Endothelial cell of umbilical vein (primary cell): ENCODE data around the gene KCTD18. TPM values are rescaled to one million over a fixed set of nuclear protein-coding genes. Genes with fewer than 3 reads are reported as not detected.

Source experiments
- BruUV-seq: library from RNA; stranded (reverse); fragments of 400-500 nt; replicated peaks from 2 replicates; lab custom pipeline; 2021; lab: Mats Ljungman, UMichigan
- CTCF ChIA-PET: fragments of 300-600, 350-600 bp; sonication (Branson Sonifier 250); formaldehyde crosslinking; loops from one replicate; lab custom pipeline; 2021; ENCODE audit warnings: antibody characterized with exemption, inconsistent platforms; lab: Charles Lee
- POLR2A ChIA-PET: fragments of 300-600, 350-600 bp; sonication (Branson Sonifier 250); formaldehyde crosslinking; loops from one replicate; lab custom pipeline; 2021; ENCODE audit warnings: antibody characterized with exemption, inconsistent platforms; lab: Charles Lee
- DNase-seq: peaks from one replicate; pipeline ENCODE4 v3.0.0-alpha.2; 2011; ENCODE audit warnings: low read depth, low spot score
- FAIRE-seq: peaks from 2 replicates; lab custom pipeline; 2011; peaks lifted over from hg19 to GRCh38; lab: Jason Lieb, UNC
- H2AFZ ChIP-seq: 2 replicates; pipeline ENCODE4 v1.6.0; 2012; ENCODE audit warnings: low read depth, low read length, control low read depth, inconsistent platforms
- H3K27ac ChIP-seq: 2 replicates; pipeline ENCODE4 v1.5.1; 2011; ENCODE audit warnings: low read depth, mild to moderate bottlenecking, control low read depth, low read length, moderate library complexity; ENCODE audit not compliant: insufficient read depth
- H3K27me3 ChIP-seq, 2 experiments: 2 replicates each; pipeline versions ENCODE4 v1.6.0 to v1.6.1; 2011; ENCODE audit warnings: low read length in 2 of 2, mixed read lengths in 1 of 2; ENCODE audit not compliant: control insufficient read depth in 2 of 2, insufficient read depth in 2 of 2
- H3K36me3 ChIP-seq, 2 experiments: 2 replicates in 1 of 2; 3 replicates in 1 of 2; pipeline ENCODE4 v1.5.1; 2011; ENCODE audit warnings: low read length in 2 of 2, mild to moderate bottlenecking in 1 of 2, moderate library complexity in 1 of 2; ENCODE audit not compliant: control insufficient read depth in 2 of 2, insufficient read depth in 2 of 2; ENCODE audit errors: extremely low read depth in 1 of 2
- H3K4me1 ChIP-seq: 3 replicates; pipeline ENCODE4 v1.5.1; 2011; ENCODE audit warnings: mild to moderate bottlenecking, low read length; ENCODE audit not compliant: control insufficient read depth, insufficient read depth; ENCODE audit errors: extremely low read depth
- H3K4me2 ChIP-seq: 2 replicates; pipeline ENCODE4 v1.6.1; 2011; ENCODE audit warnings: low read length, control low read depth, mixed read lengths; ENCODE audit not compliant: insufficient read depth
- H3K4me3 ChIP-seq, 3 experiments: fragments of 200-600 bp in 1 of 3; sonication (generic), shearing (Covaris generic) in 1 of 3; replicated peaks in 1 of 3; 2 replicates each; pipeline ENCODE4 v1.5.1; 2011 to 2016; ENCODE audit warnings: control low read depth in 3 of 3, low read length in 3 of 3, mild to moderate bottlenecking in 2 of 3, inconsistent platforms in 1 of 3, low read depth in 1 of 3, moderate library complexity in 1 of 3; ENCODE audit not compliant: insufficient read depth in 1 of 3
- H3K79me2 ChIP-seq: 2 replicates; pipeline ENCODE4 v1.6.0; 2012; ENCODE audit warnings: low read length, inconsistent platforms; ENCODE audit not compliant: control insufficient read depth, insufficient read depth
- H3K9ac ChIP-seq: replicated peaks from 2 replicates; pipeline ENCODE3; 2011; ENCODE audit warnings: low read length, control low read depth; ENCODE audit not compliant: insufficient read depth; ENCODE audit errors: extremely low read depth
- H3K9me1 ChIP-seq: replicated peaks from 3 replicates; pipeline ENCODE4 v1.6.0; 2011; ENCODE audit warnings: mild to moderate bottlenecking, low read length; ENCODE audit not compliant: control insufficient read depth, insufficient read depth; ENCODE audit errors: extremely low read depth
- H3K9me3 ChIP-seq: replicated peaks from 2 replicates; pipeline ENCODE4 v1.5.1; 2012; ENCODE audit warnings: low read length, inconsistent platforms; ENCODE audit not compliant: control insufficient read depth, insufficient read depth
- H4K20me1 ChIP-seq: replicated peaks from 2 replicates; pipeline ENCODE3; 2011; ENCODE audit warnings: mild to moderate bottlenecking, low read length; ENCODE audit not compliant: control insufficient read depth, insufficient read depth; ENCODE audit errors: extremely low read depth
- EZH2 ChIP-seq: IDR thresholded peaks from 2 replicates; pipeline ENCODE4 v1.6.1; 2012; ENCODE audit warnings: borderline replicate concordance, low read depth, mild to moderate bottlenecking, moderate library complexity, low read length, inconsistent platforms; ENCODE audit not compliant: severe bottlenecking
- FOS ChIP-seq: IDR thresholded peaks from 2 replicates; pipeline ENCODE4 v1.6.1; 2011; ENCODE audit warnings: mild to moderate bottlenecking, low read length, moderate library complexity, borderline replicate concordance; ENCODE audit not compliant: insufficient read depth
- GATA2 ChIP-seq: IDR thresholded peaks from 2 replicates; pipeline ENCODE4 v1.7.0; 2011; ENCODE audit warnings: low read depth, mild to moderate bottlenecking, moderate library complexity, mixed read lengths, low read length; ENCODE audit not compliant: insufficient read length, insufficient read depth
- JUN ChIP-seq: IDR thresholded peaks from 2 replicates; pipeline ENCODE4 v1.6.1; 2011; ENCODE audit warnings: borderline replicate concordance, low read depth; ENCODE audit not compliant: insufficient read length, insufficient read depth
- MYC ChIP-seq: IDR thresholded peaks from one replicate; pipeline ENCODE4 v1.6.1; 2011; ENCODE audit warnings: mild to moderate bottlenecking, low read depth, low read length
- POLR2A ChIP-seq: IDR thresholded peaks from 2 replicates; pipeline ENCODE4 v1.6.1; 2012; ENCODE audit warnings: low read depth, mild to moderate bottlenecking, control low read depth, low read length
- POLR2AphosphoS5 ChIP-seq: IDR thresholded peaks from 2 replicates; pipeline ENCODE4 v1.6.1; 2012; ENCODE audit warnings: low read depth, mild to moderate bottlenecking, control low read depth, low read length, moderate library complexity; ENCODE audit not compliant: insufficient read depth
- dilution Hi-C: fragments of 300-500 bp; cut with MboI; formaldehyde crosslinking; loops from one replicate; pipeline ENCODE4 v1.15.0; 2019; ENCODE audit warnings: low sequenced_read_pairs; ENCODE audit not compliant: extremely low pct_ligation_motif_present
- intact Hi-C: fragments of 100-400 bp; cut with micrococcal nuclease; formaldehyde crosslinking; loops from one replicate; pipeline ENCODE4 v1.10.0; 2022
- polyA plus RNA-seq, 4 experiments: library from polyadenylated mRNA; depleted of rRNA in 3 of 4; stranded (reverse) in 3 of 4; unstranded in 1 of 4; fragments of >200 nt; gene quantifications; 2 replicates each; pipeline versions ENCODE4 v1.2.1 to v1.2.3, GENCODE V29; 2011 to 2012; ENCODE audit warnings: missing spikeins in 1 of 4
- total RNA-seq: library from RNA; stranded (reverse); gene quantifications from 2 replicates; pipeline ENCODE4 v1.2.3, GENCODE V29; 2021
- TF ChIP-seq, protein P1 (sequence below): IDR thresholded peaks from 2 replicates; pipeline ENCODE4 v1.6.1; 2011; ENCODE audit not compliant: insufficient read depth, insufficient read length
- TF ChIP-seq, protein P2 (sequence below), 2 donors: IDR thresholded peaks; 1 replicate in 1 of 2; 2 replicates in 1 of 2; pipeline ENCODE4 v1.5.1; 2011; ENCODE audit warnings: low read length in 2 of 2, mild to moderate bottlenecking in 2 of 2, moderate library complexity in 2 of 2, control low read depth in 1 of 2, inconsistent platforms in 1 of 2, low read depth in 1 of 2; ENCODE audit not compliant: insufficient read depth in 1 of 2; ENCODE audit errors: extremely low read depth in 1 of 2

KCTD18 gene
- total and polyA plus RNA-seq, 2 donors (not counting 3 experiments of a cell fraction or from before 2014, with no cell fraction given) = 2.6 to 6.6 TPM

DNA sequence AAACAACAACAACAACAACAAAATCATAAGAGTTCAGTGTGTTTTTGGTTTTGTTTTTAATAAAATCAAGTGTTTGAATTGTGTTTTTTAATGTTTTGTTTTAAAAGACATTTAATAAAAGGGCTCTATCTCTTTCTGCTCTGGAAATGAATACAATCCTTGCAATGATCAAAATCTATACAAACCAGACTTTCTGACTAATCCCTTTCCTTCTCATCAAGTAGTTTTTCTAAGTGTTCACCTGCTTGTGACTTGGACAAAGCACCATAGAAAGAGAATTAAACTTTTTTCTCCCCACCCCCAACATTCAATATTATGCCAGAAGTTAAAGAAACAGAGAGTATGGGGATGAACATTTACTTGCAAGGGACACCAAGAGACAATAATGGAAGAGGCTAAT lies 61.4 kb downstream of the KCTD18 start:
- POLR2A ChIA-PET = no interaction called here

More for the DNA sequence above, 61.4 kb downstream of the KCTD18 start:
- H3K9me1 ChIP-seq = no peaks in the 10 kb centered on the region
- H2AFZ ChIP-seq = no peak overlapping the region
- CTCF ChIA-PET = interaction anchor here (1.3 to 1.8 kb wide), 2 partner anchors 23 to 33 kb away, joined by 4 to 5 read pairs; no protein-coding TSS in a partner anchor
- dilution Hi-C loops (no loop called here), intact Hi-C loops (no loop called here)
- H3K27ac ChIP-seq = no peak overlapping the region
- no peaks in the 10 kb centered on the region for H4K20me1 ChIP-seq
- no peak overlapping the region for H3K4me2 ChIP-seq
- no peaks in the 10 kb centered on the region for H3K27me3 ChIP-seq
- no peaks in the 10 kb centered on the region for H3K79me2 ChIP-seq
- H3K9ac ChIP-seq = no peak overlapping the region
- DNase-seq (no peak), FAIRE-seq (no peak)
- no peak overlapping the region for H3K4me3 ChIP-seq
- no peaks in the 10 kb centered on the region for H3K4me1 ChIP-seq
- H3K9me3 ChIP-seq = no peaks in the 10 kb centered on the region
- H3K36me3 ChIP-seq = no peaks in the 10 kb centered on the region
- no peak for TF ChIP-seq MYC
- no peak for TF ChIP-seq EZH2
- no peak for TF ChIP-seq JUN
- no peak for TF ChIP-seq POLR2A
- TF ChIP-seq, protein P1, sequence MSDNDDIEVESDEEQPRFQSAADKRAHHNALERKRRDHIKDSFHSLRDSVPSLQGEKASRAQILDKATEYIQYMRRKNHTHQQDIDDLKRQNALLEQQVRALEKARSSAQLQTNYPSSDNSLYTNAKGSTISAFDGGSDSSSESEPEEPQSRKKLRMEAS = no peak
- no peak for TF ChIP-seq FOS
- TF ChIP-seq POLR2AphosphoS5 = no peak
- TF ChIP-seq, protein P2, sequence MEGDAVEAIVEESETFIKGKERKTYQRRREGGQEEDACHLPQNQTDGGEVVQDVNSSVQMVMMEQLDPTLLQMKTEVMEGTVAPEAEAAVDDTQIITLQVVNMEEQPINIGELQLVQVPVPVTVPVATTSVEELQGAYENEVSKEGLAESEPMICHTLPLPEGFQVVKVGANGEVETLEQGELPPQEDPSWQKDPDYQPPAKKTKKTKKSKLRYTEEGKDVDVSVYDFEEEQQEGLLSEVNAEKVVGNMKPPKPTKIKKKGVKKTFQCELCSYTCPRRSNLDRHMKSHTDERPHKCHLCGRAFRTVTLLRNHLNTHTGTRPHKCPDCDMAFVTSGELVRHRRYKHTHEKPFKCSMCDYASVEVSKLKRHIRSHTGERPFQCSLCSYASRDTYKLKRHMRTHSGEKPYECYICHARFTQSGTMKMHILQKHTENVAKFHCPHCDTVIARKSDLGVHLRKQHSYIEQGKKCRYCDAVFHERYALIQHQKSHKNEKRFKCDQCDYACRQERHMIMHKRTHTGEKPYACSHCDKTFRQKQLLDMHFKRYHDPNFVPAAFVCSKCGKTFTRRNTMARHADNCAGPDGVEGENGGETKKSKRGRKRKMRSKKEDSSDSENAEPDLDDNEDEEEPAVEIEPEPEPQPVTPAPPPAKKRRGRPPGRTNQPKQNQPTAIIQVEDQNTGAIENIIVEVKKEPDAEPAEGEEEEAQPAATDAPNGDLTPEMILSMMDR (IDR thresholded peaks at IDR 0.05; ENCODE audit: extremely low read depth in 1 of 2, insufficient read depth in 1 of 2, low read depth in 1 of 2, low read length in 2 of 2) = no peak
- no peak for TF ChIP-seq GATA2
- BruUV-seq = no TSS peak
